Coronary artery (tissue), 2 donors: ENCODE results near the gene PKD1.
"Not testable (repeated sequence)": the region's sequence is repeated elsewhere in the genome, so short reads cannot be mapped to it uniquely, and the experiment has no call there.

Source experiments
- DNase-seq: peaks from one replicate; pipeline ENCODE4 v3.0.0-alpha.2; 2017; ENCODE audit warnings: low spot score
- H3K27ac ChIP-seq, 2 donors: fragments of 200-600 bp; sonication (generic); one replicate each; pipeline ENCODE4 v1.5.1; 2016 to 2019
- H3K4me3 ChIP-seq: fragments of 200-600 bp; sonication (generic); 2 replicates; pipeline ENCODE4 v1.5.1; 2016; ENCODE audit warnings: mild to moderate bottlenecking, moderate library complexity
- CTCF ChIP-seq: fragments of 200-600 bp; sonication (generic); IDR thresholded peaks from one replicate; pipeline ENCODE4 v1.5.1; 2019; ENCODE audit warnings: antibody characterized with exemption

Gene PKD1

GRCh38 chr16:2122429-2122828, 13.3 kb downstream of the PKD1 start:
- H3K4me3 ChIP-seq: peak overlapping the region; percentile 68
- no peak for TF ChIP-seq CTCF
- DNase-seq: no peak
- peak overlapping the region; percentile 98 to 99 for H3K27ac ChIP-seq

GRCh38 chr16:2121853-2122252, 13.8 kb downstream of the PKD1 start:
- DNase-seq: peak; percentile 82

GRCh38 chr16:2121325-2121724, 14.4 kb downstream of the PKD1 start:
- peak overlapping the region; percentile 68 for H3K4me3 ChIP-seq
- peak; percentile 30 for TF ChIP-seq CTCF
- DNase-seq: not testable (repeated sequence)
- H3K27ac ChIP-seq: peak overlapping the region; percentile 98 to 99

More at GRCh38 chr16:2121853-2122252, 13.8 kb downstream of the PKD1 start:
- Histone ChIP-seq H3K4me3 (peak overlapping the region; percentile 68), H3K27ac (peak overlapping the region; percentile 98 to 99)
- TF ChIP-seq CTCF: no peak

- H3K27ac ChIP-seq, H3K4me3 ChIP-seq, DNase-seq: not testable (repeated sequence)
These were observed 17.6 kb downstream of the PKD1 start for GRCh38 chr16:2117960-2118722.

- not testable (repeated sequence) for H3K4me3 ChIP-seq, DNase-seq, H3K27ac ChIP-seq
These were observed 18.4 kb downstream of the PKD1 start for GRCh38 chr16:2117341-2117740.

GRCh38 chr16:2116428-2116827, 19.3 kb downstream of the PKD1 start:
- H3K4me3 ChIP-seq, DNase-seq, H3K27ac ChIP-seq: not testable (repeated sequence)

- no peak for DNase-seq
- no peak for TF ChIP-seq CTCF
- H3K27ac ChIP-seq: no peak overlapping the region
- no peak overlapping the region for H3K4me3 ChIP-seq
These were observed 20.1 kb downstream of the PKD1 start for GRCh38 chr16:2115591-2115973.

GRCh38 chr16:2114885-2115590, 20.7 kb downstream of the PKD1 start:
- H3K4me3 ChIP-seq, DNase-seq, H3K27ac ChIP-seq: not testable (repeated sequence)

GRCh38 chr16:2114225-2114624, 21.5 kb downstream of the PKD1 start:
- not testable (repeated sequence) for H3K4me3 ChIP-seq, DNase-seq, H3K27ac ChIP-seq

- not testable (repeated sequence) for DNase-seq, H3K27ac ChIP-seq, H3K4me3 ChIP-seq
These were observed 23.1 kb downstream of the PKD1 start for GRCh38 chr16:2112539-2113106.

- H3K4me3 ChIP-seq, DNase-seq, H3K27ac ChIP-seq: not testable (repeated sequence)
These were observed 24.0 kb downstream of the PKD1 start for GRCh38 chr16:2111412-2112335.

- not testable (repeated sequence) for DNase-seq, H3K27ac ChIP-seq, H3K4me3 ChIP-seq
These were observed 24.7 kb downstream of the PKD1 start for GRCh38 chr16:2111009-2111353.

- not testable (repeated sequence) for DNase-seq, H3K4me3 ChIP-seq, H3K27ac ChIP-seq
These were observed 25.2 kb downstream of the PKD1 start for GRCh38 chr16:2110332-2111008.
